ENCODE measurements around the gene SCMH1.

Gene SCMH1

DNA sequence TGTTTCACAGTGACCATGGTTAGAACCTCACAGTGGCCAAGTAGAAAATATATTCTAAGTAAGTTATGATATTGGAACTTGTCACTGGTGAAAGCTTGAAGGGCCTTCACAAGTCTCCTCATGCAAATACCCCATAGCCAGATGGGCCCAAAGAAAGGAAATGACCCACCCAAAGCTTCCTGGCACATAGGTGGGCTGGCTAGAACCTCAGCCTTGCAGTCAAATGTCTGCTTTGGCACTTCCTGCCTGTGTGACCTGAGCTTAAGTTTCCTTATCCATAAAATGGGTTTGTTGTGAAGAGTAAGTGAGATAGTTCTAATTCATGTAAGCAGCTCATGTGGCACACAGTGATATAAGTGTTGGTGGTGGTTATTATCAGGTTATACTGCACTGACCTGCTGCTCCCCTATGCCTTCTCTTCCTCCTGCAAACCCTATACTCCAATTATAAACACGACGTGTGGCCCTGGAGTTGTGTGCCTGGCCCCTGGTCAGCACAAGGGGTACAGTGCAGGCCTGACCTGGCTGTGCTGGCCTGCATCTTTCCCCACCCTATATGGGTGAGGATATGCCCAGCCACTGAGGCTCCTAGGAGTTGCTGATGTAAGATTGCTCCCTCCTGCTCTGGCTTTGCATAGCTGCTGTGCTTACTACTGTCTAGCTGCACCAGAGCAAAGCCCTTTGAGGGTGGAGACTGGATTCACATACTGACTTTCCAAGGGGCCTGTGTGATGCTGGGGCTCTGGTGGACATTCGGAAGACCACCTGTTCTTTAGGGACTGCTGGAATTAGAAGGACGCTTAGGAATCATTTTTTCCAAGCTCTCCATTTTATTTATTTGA lies 215.9 kb downstream of the SCMH1 start:
- no peak for DNase-seq (ENCODE audit: low spot score)

DNA sequence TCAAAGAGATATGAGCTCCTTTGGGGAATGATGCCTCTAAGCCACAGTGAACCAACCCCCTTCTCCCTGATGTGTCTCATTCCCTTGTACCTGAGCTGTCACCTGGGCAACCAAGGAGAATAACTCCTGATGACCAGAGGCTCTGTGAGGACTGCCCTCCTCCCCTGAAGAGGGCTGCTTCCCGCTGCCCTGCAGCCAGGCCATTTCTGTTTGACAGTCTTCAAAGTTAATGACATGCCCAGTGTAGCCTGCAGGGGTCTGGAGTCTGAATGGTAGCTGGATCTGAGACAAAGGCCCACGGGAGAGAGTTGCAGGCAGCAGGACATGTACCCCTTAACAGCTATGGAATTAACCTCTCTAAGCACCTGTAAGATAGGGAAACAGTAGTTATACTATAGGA lies 217.2 kb downstream of the SCMH1 start:
- DNase-seq (ENCODE audit: low spot score): no peak

DNA sequence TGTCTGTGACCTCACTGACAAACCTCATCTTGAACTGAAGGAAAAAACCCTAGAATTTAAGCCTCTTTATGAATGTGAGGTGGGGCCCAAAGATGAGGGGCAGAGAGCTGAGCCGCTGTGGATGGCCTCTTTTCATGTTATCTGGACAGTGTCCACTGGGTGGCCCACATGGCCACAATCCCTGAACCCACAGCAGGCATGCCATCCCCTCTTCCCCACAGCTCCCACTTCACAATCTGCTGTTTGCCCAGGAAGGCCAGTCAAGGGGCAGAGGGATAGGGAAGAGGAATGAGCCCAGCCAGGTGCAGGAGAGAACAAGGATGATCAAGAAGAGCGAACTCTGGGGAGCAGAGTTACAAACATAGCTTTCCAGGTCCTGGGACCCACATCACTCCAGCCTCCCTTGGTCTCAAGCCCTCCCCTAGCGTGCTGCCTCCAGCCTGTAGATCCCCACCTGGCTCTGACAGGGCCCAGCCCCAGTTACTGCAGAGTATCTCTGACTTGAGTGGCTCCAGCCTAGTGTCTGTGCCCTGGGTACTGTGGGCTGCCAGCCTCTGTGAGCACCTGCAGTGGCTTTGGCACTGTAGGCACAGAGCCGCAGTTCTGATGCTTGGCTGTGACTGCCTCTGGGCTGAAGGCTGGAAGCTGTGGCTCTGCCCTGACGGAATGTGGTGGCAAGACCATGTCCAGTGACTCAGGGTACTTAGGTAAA lies 218.7 kb downstream of the SCMH1 start:
- no peak for DNase-seq (ENCODE audit: low spot score)

DNA sequence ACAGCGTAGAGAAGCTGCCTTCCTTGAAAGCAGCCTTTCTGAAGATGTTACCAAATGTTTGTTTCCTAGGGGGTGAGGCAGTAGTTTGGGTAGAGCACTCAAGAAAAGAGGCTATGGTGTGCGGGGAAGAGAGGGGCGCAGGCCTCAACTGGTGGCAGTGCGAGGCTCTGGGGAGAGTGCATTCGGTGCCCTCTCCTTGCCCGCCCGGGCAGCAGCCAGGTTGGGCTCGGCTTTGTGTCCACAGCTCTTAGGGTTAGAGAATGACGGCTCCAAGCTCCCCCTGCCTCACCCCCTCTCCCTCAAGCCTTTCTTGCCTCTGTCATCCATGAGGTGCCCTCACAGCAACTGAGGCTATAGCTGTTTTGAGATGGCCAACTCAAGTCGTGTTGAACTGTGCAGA lies 219.7 kb downstream of the SCMH1 start:
- no peak for DNase-seq (ENCODE audit: low spot score)

DNA sequence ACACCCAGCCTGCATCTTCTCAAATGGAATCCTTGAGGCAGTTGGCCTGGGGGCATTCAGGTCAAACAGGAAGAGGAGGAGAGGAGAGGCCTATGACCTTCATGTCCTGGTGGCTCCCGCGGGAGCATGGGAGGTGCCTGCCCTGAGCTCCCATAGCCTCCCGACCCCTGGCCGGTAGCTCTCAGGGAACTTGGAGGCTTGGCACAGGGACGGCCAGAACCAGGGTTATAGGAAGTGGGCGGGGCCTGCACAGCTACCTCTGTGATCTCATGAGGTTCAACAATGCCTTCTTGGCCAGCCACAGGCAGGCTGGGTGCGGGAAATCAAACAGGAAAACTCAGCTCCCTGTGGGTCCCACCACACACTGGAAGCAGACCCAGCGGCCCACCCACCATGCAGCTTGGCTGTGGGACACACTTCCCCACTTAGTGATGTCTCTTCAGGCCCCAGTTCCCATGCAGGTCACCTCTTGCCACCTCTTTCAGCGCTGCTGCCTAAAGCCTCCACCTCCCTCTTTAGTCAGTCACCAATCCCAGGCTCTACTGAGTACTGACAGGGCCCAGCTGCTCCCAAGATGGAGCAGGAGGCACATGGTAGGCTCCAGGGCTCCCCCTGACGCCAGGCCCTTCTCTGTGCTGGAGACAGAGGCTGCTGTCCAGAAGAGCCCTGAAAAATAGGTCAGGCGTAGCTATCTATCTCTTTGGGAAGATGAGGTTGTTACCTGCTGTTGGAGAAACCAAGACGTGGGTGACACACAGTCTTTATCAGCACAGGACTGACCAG lies 220.4 kb downstream of the SCMH1 start, which contains the start of gene SLFNL1:
TSS of gene SLFNL1 (minus strand) at position 200 of the 783 bp plus-strand sequence. CDS start 1,065 bp downstream, outside the sequence.
- DNase-seq (ENCODE audit: low spot score): no peak

DNA sequence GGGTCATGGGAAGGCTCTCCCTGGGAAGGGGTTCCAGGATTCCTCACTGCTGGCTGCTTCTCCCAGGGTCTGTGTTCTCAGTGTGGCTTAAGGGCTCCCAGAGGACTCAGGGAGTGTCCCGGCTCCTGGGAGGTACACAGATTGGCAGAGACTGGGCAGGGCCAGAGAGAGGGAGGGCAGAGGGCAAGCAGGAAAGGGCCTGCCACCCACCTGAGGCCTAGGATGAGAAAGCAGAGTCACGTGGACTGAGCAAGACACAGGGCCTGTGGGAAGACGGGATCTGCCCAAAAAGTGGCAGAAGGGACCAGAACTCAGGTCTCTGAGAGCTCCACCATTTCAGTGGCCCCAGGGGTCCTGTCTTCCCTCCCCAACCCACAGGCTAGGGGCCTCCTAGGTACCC lies 221.5 kb downstream of the SCMH1 start:
- no peak for DNase-seq (ENCODE audit: low spot score)

DNA sequence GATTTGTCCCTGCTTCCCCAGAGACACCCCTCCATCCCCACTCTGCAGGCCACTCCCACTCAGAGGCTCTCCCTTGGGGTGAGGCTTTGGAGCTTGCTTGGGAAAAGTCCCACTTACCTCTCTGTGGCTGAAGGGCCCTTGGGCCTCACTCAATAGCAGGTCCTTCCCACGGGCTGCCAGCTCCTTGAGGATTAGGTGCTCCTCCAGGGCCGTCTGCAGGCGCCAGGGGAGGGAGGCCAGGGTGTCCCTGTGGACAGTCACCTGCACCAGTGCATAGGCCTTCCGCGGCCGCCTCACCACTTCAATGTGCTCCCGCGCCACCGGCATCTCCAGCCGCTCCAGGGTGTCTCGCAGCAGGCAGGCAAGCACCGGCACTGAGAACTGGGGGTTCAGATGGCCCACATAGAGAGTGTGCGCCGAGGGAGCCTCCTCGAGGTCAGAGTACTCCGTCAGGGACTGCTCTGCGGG lies 222.0 kb downstream of the SCMH1 start:
- DNase-seq (ENCODE audit: low spot score): no peak

DNA sequence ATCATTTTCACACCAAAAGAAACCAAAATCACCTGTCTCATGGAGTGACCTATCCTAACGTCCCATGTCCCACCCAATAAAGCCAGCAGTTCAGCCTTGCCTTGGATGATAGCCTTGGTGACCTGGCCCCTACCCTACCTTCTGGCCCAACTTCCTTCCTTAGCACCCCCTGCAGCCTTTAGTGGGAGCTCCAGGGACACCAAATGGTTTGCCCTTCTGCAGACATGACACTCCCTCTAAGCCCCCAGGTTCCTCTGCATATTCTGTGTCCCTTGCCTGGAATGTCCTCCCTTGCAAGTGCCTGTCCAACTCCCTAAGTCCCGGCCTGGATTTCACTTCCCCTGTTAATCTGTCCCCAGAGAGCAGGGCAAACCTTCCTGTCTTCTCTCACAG lies 222.8 kb downstream of the SCMH1 start:
- no peak for DNase-seq (ENCODE audit: low spot score)

DNA sequence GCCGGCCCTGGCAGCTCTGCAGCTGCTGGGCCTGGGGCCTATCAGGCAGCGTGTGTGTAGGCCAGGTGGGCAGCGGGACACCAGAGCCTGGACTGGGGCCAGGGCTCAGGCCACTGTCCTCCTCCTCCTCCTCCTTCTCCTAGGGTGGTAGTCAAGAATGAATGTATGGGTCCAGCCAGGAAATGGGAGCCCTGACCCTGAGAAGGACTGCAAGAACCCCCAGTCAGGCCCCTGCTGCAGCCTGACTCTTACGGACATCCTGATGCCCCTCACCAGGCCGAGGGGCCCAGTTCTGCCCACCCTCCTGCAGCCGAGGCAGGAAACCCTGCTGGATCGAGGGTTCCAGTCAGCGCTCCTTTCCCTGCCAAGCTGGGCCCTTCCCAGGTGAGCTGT lies 224.1 kb downstream of the SCMH1 start:
- no peak for DNase-seq (ENCODE audit: low spot score)

DNA sequence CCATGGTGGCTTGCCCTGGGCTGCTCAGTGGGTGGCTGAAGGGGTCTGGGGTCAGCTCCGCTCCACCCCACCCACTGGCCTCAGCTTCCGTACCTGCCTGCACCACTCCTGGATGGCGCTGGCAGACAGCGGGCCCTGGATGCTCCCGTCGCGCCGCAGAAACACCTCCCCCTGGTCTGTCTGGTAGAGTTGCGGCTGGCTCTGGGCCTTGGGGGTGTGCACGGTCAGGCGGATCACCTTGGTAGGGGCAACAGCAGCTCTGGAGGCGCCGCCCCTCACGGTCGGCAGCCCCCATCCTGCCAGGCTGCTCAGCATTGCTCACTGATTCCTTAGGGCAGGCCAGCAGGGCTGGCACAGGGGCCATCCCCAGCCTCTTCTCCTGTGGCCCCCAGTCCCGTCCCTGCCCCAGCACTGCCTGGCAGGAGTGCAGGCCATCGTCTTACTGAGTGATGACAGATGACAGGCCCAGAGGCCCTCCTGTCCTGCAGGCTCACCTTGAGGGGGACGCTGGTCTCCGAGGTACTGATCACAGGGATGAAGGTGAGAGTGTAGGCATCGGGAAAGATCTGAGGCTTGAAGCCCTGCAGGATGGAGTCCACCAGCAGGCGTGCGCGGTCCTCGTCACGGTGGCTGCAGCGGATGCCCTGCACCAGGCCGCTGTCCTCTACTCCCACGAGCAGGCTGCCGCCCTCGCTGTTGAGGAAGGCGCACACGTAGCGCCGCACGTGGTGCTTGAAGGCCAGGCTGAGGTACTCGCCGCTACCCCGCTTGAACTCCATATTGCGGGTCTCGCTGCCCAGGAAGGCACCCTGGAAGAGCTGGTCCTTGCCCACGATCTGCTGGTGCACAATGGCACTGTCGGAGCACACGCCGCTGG lies 224.7 kb downstream of the SCMH1 start:
- no peak for DNase-seq (ENCODE audit: low spot score)

DNA sequence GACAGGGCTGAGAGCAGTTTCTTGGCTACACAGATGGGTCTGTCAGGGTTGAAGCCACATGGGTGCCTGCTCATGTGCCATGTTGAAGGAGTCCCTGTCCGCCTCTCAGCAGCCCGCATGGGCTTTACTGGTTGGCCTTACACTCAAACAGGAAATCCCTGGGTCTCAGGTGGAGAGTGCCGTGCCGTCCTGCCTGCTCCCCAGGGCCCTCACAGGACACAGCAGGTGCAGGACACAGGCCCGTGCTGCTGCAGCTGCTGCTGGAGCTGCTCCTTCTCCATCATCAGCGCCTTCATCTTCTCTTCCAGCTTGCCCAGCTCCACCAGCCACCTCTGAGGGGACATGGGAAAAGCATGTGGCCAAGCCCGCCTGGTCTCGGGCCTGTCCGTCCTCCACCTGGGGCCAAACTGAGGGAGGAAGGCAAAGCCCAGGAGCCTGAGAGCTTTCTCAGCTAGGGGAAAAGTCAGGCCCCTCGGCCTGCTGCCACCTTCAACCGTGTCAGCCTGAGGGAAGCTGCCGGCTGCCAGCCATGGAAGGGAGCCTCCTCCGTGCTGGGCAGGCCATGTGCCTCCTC lies 226.1 kb downstream of the SCMH1 start:
- DNase-seq (ENCODE audit: low spot score): no peak

DNA sequence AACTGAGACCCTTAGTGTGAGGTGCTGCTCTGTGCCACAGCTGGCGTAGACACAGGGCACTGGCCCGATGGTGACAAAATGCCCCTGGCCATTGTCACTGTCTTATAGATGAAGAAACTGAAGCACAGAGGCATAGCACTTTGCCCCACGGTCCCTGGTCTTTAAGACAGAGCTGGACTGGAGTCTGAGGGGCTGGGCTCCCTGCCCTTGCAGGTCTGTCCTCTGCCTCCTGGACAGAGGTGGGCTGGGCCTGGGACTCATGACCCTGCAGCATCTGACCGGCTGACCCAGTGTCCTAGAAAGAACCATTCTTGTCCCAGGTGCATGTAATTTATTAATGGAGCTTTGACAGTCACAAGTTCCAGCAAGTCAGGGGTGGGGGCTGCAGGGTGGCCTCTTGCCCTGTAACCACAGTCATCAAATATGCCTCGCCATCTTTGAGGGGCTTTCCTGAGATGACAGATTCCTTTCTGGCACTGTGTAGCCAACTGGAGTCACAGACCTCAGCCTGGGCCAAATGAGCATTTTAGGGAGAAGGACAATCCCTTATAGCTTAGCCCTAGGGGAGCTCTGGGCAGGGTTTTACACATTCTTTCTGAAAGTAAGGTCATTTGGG lies 226.7 kb downstream of the SCMH1 start:
- no peak for DNase-seq (ENCODE audit: low spot score)

DNA sequence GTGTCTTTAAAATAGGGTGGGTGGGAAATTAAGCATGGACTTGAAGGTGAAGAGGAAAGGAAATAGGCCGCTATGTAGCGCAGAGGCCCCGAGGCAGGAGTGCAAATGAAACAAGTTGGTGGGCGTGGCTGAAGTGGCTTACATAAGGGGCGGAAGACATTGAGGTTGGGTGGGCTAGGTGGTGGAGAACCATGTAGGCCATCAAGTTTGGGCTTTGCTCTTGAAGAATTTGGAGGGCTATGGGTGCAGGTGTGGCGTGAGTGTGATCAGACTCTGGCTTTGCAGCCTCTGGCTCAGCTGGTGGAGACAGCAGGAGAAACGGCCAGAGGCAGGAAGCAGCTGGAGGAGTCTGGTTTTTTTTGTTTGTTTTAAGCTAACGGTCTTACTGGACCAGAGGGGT lies 227.2 kb downstream of the SCMH1 start:
- no peak for DNase-seq (ENCODE audit: low spot score)

DNA sequence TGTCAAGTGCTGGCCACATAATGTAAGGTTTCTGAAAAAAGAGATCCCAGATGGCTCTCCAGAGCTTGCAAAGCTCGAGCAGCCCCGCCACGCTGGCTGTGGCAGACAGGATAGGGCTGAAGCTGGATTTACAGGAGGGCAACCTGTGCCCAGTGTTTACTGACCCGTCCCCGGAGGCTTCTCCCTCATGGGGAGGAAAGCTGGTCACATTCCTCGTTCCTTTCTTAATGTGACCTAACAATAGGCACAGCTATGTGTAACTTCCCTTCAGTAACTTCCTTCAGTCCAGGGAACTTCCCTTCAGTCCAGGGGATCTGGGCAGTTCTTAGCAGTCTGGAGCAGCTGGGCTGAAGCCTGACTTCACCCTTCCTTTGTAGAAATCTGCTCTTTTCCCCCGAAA lies 228.3 kb downstream of the SCMH1 start:
- no peak for DNase-seq (ENCODE audit: low spot score)

DNA sequence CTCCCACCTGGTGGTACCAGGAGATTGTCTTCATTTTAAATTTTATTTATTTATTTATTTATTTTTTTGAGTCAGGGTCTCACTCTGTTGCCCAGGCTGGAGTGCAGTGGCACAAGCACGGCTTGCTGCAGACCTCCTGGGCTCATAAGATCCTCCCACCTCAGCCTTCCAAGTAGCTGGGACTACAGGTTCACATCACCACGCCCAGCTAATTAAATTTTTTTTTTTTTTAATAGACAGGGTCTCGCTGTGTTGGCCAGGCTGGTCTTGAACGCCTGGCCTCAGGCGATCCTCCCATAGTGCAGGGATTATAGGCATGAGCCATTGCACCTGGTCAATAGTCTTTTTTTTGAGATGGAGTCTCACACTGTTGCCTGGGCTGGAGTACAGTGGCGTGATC lies 229.1 kb downstream of the SCMH1 start:
- no peak for DNase-seq (ENCODE audit: low spot score)

DNA sequence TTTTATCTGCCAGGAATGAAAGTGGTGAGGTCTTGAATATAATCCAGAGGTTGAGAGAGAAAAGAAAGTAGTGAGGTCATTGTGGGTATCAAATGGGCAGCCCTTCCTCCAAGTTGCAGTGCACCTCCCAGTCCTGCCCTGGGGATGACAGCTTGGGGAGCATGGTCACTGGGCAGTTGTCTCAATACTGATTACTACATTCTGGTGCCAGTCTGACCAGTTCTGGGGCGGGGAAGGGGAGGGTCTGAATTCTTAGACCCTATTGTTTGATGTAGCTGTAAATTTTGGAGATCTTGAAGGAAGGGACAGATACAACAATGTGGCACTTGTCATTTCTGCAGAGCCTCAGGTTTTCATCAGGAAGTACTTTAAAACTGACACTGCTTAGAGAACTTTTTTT lies 231.8 kb downstream of the SCMH1 start:
- no peak for DNase-seq (ENCODE audit: low spot score)

DNA sequence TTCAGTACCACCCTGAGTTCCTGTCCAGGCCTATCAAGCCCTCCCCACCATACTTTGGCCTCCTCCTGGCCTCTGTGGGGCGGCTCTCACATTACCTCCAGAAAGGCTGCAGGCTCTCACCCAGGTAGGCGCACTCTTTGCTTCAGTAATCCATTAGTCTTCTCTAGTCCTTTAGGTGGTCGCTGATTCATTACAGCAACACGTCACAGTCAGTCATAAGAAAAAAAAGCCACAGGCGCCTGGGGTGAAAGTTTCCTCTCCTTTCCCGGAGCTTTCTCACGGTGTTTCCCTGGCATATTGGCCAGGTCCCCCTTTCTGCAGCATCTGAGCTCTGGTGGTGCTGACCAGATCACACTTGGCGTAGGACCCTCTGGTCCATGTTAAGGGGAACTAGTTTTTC lies 232.6 kb downstream of the SCMH1 start:
- DNase-seq (ENCODE audit: low spot score): no peak

DNA sequence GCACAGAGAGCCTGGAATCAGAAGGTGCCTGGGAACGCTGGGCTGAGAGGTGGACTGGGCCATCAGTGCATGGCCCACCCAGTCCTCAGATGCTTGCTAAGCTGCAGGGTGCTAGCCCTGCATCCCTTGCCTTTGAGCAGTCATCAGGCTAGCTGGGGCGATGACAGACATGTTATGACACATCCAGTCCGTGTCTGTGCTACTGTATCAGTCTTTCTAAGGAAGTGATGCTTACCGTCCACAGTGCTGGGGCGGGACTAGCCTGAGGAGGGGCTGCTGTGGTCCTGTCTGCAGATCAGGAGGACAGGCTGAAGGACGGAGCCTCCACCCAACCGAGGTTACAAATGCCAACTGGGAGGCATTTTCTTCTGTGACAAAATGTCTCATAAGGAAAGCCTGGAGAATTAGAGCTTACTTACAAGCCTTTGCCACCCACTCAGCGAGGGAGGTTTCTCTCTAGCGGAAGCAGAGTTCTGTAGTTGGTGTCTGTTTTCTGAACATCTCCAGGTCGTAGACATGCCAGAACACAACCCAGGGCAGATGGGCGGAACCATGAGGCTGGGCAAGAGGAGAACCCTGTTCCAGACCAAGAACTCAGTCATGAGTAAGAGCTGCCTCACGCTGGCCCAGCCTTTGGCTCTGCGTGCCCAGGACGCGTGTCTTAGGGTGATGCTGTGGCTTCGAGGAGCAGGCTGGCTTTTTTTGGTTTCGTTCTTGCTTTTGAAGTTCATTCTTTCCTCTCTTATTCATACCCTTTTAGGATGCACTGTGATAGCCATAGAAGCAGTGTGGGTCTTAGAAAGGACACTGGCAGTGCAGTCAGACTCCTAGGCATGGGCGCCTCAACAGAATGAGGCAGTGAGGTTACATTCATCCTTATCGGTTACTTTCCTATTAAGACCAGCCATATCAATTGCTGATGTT lies 234.9 kb downstream of the SCMH1 start:
- DNase-seq (ENCODE audit: low spot score): no peak

DNA sequence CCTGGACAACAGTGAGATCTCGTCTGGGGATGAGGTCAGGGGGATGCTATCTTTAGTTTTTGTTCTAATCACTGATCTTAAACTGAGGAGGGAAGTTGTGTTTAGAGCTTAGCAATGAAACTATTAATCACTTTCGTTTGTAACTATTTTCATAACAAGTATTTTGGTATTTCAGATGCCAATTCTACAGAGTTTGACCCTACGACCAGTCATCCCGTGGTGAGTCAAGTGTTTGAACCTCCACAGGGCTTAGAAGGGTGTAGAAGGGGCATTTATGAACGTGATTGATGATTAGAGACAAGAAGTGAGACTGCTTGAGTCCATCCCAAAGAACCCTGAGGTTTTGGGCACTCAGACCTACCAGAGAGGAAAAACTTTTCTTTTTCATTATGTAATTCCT lies 236.2 kb downstream of the SCMH1 start:
- DNase-seq (ENCODE audit: low spot score): no peak
